ENCODE measurements around the gene AQP10.
"Not testable (repeated sequence)": the region's sequence is repeated elsewhere in the genome, so short reads cannot be mapped to it uniquely, and the experiment has no call there.

DNA sequence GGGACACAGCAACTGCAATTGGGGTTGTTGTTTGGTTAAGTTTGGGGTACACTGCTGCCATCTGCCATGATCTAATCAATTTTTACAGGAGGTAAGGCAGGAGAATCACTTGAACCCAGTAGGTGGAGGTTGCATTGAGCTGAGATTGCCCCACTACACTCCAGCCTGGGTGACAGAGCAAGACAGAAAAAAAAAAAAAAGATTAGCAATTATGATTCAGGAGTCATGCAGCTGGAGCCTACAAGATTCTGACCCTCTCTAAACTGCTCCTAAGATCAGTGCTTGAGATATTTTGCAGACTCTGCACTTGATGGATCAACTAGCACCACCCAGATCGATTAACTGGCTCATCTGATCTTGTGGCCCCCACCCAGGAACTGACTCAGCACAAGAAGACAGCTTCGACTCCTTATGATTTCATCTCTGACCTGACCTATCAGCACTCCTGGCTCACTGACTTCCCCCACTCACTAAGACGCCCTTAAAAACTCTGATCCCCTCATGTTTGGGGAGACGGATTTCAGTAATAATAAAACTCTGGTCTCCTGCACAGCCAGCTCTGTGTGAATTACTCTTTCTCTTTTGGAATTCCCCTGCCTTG, 13.1 kb upstream of the AQP10 start:
- not testable (repeated sequence) for TF ChIP-seq CEBPB (IDR thresholded peaks at IDR 0.05; ENCODE audit: low read depth, low read length); BHLHE40 (IDR thresholded peaks at IDR 0.05; ENCODE audit: low read depth, low read length); POLR2A (IDR thresholded peaks at IDR 0.05; ENCODE audit: low read depth, low read length); SMC3 (IDR thresholded peaks at IDR 0.05; ENCODE audit: low read depth, low read length); MAZ (IDR thresholded peaks at IDR 0.05; ENCODE audit: borderline replicate concordance, low read depth, low read length); RAD21 (IDR thresholded peaks at IDR 0.05; ENCODE audit: low read length); FOS (IDR thresholded peaks at IDR 0.05; ENCODE audit: low read depth, low read length); RFX5 (IDR thresholded peaks at IDR 0.05; ENCODE audit: low read depth, low read length); USF2 (IDR thresholded peaks at IDR 0.05; ENCODE audit: low read depth, low read length); MAFK (IDR thresholded peaks at IDR 0.05; ENCODE audit: low read depth, low read length); RCOR1 (IDR thresholded peaks at IDR 0.05; ENCODE audit: insufficient replicate concordance, low read length); NFE2L2 (IDR thresholded peaks at IDR 0.05; ENCODE audit: low read depth, low read length)
- TF ChIP-seq, protein P1, sequence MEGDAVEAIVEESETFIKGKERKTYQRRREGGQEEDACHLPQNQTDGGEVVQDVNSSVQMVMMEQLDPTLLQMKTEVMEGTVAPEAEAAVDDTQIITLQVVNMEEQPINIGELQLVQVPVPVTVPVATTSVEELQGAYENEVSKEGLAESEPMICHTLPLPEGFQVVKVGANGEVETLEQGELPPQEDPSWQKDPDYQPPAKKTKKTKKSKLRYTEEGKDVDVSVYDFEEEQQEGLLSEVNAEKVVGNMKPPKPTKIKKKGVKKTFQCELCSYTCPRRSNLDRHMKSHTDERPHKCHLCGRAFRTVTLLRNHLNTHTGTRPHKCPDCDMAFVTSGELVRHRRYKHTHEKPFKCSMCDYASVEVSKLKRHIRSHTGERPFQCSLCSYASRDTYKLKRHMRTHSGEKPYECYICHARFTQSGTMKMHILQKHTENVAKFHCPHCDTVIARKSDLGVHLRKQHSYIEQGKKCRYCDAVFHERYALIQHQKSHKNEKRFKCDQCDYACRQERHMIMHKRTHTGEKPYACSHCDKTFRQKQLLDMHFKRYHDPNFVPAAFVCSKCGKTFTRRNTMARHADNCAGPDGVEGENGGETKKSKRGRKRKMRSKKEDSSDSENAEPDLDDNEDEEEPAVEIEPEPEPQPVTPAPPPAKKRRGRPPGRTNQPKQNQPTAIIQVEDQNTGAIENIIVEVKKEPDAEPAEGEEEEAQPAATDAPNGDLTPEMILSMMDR (conservative IDR thresholded peaks at IDR 0.05; ENCODE audit: low read depth, low read length), result not testable (repeated sequence)
- TF ChIP-seq, protein P2, sequence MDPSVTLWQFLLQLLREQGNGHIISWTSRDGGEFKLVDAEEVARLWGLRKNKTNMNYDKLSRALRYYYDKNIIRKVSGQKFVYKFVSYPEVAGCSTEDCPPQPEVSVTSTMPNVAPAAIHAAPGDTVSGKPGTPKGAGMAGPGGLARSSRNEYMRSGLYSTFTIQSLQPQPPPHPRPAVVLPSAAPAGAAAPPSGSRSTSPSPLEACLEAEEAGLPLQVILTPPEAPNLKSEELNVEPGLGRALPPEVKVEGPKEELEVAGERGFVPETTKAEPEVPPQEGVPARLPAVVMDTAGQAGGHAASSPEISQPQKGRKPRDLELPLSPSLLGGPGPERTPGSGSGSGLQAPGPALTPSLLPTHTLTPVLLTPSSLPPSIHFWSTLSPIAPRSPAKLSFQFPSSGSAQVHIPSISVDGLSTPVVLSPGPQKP (IDR thresholded peaks at IDR 0.05; ENCODE audit: borderline replicate concordance, low read depth, low read length), result not testable (repeated sequence)

Data from IMR-90 (cell line).